H1 (cell line): ENCODE results near the gene ABHD8. TPM values are rescaled to one million over a fixed set of nuclear protein-coding genes. Genes with fewer than 3 reads are reported as not detected.

Experiments used
- CBX5 ChIP-seq: fragments of 300-800, 300-1000 bp; sonication (generic); IDR thresholded peaks from 2 replicates; pipeline ENCODE4 v1.7.1; 2016; ENCODE audit warnings: antibody characterized with exemption, low read length, low read depth
- KDM4A ChIP-seq: IDR thresholded peaks from one replicate; pipeline ENCODE4 v1.7.1; 2012; ENCODE audit warnings: low read depth, mild to moderate bottlenecking, moderate library complexity, low read length, inconsistent platforms; ENCODE audit not compliant: severe bottlenecking
- polyA plus RNA-seq, 7 experiments: library from polyadenylated mRNA; depleted of rRNA in 3 of 7; stranded (reverse) in 5 of 7; unstranded in 2 of 7; fragments of >200 nt in 5 of 7; fragments of 200-250 nt in 2 of 7; gene quantifications; 1 replicate in 5 of 7; 2 replicates in 1 of 7; 4 replicates in 1 of 7; pipeline versions ENCODE4 v1.2.1 to v1.2.3, GENCODE V29; 2011 to 2013; ENCODE audit warnings: missing spikeins in 2 of 7, mixed read lengths in 2 of 7
- total RNA-seq: library from RNA; stranded (reverse); fragmentation: NEBNext Ultra II Directional; extraction: Animal tissue kit (Norgen Biotek cat#: 25700); gene quantifications from 2 replicates; pipeline ENCODE4 v1.2.1, GENCODE V29; 2021

The ABHD8 gene
- total and polyA plus RNA-seq, 2 of the 8 experiments (the other 6 are each of a cell fraction or from before 2014, with no cell fraction given) = 11.3 to 18.7 TPM

DNA sequence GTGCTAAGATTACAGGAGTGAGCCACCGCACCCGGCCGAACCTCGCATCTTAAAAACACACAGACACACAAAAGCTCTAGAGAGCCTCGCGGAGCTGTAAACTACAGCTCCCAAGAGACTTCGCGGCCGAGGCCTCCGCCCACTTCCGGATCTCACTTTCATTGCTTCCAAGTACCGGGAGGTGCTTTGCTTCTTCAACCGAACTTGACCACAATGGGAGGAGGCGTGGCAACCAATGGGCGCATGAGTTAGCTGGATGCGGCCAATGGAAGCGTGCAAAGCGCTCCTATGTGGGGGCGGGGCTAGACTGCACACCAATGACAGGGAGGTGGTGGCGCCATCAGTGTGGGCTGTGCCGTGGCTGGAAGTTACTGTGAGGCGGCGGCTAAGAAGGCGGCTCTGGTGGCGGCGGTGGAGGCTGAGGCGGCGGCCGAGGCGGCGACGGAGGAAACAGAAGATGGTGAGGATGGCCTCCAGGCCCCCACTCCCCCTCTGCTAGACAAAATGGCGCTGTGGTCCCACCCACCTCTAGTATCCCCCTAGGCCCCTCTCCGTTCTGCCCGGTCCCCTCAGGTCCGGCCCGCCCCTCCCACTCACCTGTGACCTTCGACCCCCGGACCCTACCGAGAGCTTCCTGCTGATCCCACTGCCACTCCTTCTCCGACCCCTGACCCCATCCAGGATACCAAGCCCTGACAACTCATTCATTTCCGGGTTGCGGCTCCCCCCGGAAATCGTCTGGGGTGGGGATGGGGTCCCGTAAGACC lies 6.2 kb upstream of the ABHD8 start, which contains the start of gene DDA1 (continued):
- TF ChIP-seq CBX5 = no peak
- no peak for TF ChIP-seq KDM4A
